Endothelial cell of hepatic sinusoid (primary cell): Measurements from ENCODE around the gene ARFGAP1.
"Not testable (repeated sequence)": the region's sequence is repeated elsewhere in the genome, so short reads cannot be mapped to it uniquely, and the experiment has no call there.

Experiments
- in situ Hi-C: cut with HindIII; loops from 2 replicates; pipeline ENCODE4 v1.10.0; 2017; ENCODE audit warnings: low sequenced_read_pairs

ARFGAP1 gene

GRCh38 chr20:63328026-63328700 lies 55.5 kb downstream of the ARFGAP1 start:
- in situ Hi-C loops, result no loop called here

GRCh38 chr20:63328718-63329275 lies 56.2 kb downstream of the ARFGAP1 start:
- in situ Hi-C loops, result no loop called here

- in situ Hi-C loops, result no loop called here
Measured at GRCh38 chr20:63329331-63330083, 56.9 kb downstream of the ARFGAP1 start.

GRCh38 chr20:63330084-63330760 lies 57.6 kb downstream of the ARFGAP1 start:
- in situ Hi-C loops, result no loop called here

GRCh38 chr20:63330940-63331339 lies 58.3 kb downstream of the ARFGAP1 start:
- in situ Hi-C loops, result no loop called here

GRCh38 chr20:63331741-63332400 lies 59.3 kb downstream of the ARFGAP1 start:
- in situ Hi-C loops, result no loop called here

- in situ Hi-C loops, result no loop called here
Measured at GRCh38 chr20:63332488-63333240, 60.1 kb downstream of the ARFGAP1 start.

- in situ Hi-C loops, result no loop called here
Measured at GRCh38 chr20:63333241-63333836, 60.7 kb downstream of the ARFGAP1 start.

- in situ Hi-C loops, result no loop called here
Measured at GRCh38 chr20:63334356-63334755, 61.7 kb downstream of the ARFGAP1 start.

GRCh38 chr20:63335060-63335459 lies 62.4 kb downstream of the ARFGAP1 start:
- in situ Hi-C loops, result not testable (repeated sequence)

- in situ Hi-C loops, result no loop called here
Measured at GRCh38 chr20:63335711-63336110, 63.1 kb downstream of the ARFGAP1 start.

GRCh38 chr20:63336232-63336752 lies 63.7 kb downstream of the ARFGAP1 start:
- in situ Hi-C loops, result no loop called here

- in situ Hi-C loops, result no loop called here
Measured at GRCh38 chr20:63337786-63338420, 65.3 kb downstream of the ARFGAP1 start.
